ENCODE data around the gene PSMG4. TPM values are rescaled to one million over a fixed set of nuclear protein-coding genes. Genes with fewer than 3 reads are reported as not detected.

Gene PSMG4
- total RNA-seq, 1 donor from 2014 or later: 37.2 TPM

DNA sequence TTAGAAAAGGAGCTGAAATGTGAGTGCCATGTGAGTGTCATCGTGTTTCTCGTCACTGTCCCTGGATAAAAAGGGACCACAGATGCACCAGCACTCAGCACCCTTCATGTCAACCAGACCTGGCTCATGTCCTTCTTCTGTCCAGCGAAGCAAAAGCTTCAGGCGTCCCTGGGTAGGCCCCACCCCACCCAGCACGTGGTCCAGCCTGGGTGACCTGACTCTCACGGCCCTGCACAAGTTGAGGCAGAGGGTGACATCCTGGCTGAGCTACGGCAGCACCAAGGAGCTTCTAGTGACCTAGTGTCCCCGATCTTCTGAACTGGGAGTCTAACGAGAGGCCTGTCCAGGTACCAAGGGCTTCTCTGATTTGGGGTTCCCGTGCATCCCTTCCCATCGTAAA lies 37.8 kb downstream of the PSMG4 start:
- DNase-seq: peak; percentile 14
- H3K4me1 Mint-ChIP-seq (ENCODE audit: low read depth, unreplicated experiment): peaks cover 43% of the 10 kb centered on the region
- peak overlapping the region; percentile 19 for H3K4me3 Mint-ChIP-seq (ENCODE audit: unreplicated experiment)
- H3K9me3 Mint-ChIP-seq (ENCODE audit: unreplicated experiment): peaks cover 19% of the 10 kb centered on the region
- TF ChIP-seq CTCF (IDR thresholded peaks at IDR 0.05; ENCODE audit: partially characterized antibody, unreplicated experiment): no peak
- peak overlapping the region; percentile 83 for H3K27ac Mint-ChIP-seq (ENCODE audit: unreplicated experiment)
- H3K36me3 Mint-ChIP-seq (ENCODE audit: unreplicated experiment): peaks cover 2% of the 10 kb centered on the region
- peaks cover 15% of the 10 kb centered on the region for H3K27me3 Mint-ChIP-seq (ENCODE audit: unreplicated experiment)

- peaks cover 12% of the 10 kb centered on the region for H3K27me3 Mint-ChIP-seq (ENCODE audit: unreplicated experiment)
- peak; percentile 12 for DNase-seq
- H3K27ac Mint-ChIP-seq (ENCODE audit: unreplicated experiment): peak overlapping the region; percentile 83
- H3K9me3 Mint-ChIP-seq (ENCODE audit: unreplicated experiment): peaks cover 19% of the 10 kb centered on the region
- peaks cover 43% of the 10 kb centered on the region for H3K4me1 Mint-ChIP-seq (ENCODE audit: low read depth, unreplicated experiment)
- peaks cover 4% of the 10 kb centered on the region for H3K36me3 Mint-ChIP-seq (ENCODE audit: unreplicated experiment)
- peak overlapping the region; percentile 19 for H3K4me3 Mint-ChIP-seq (ENCODE audit: unreplicated experiment)
- TF ChIP-seq CTCF (IDR thresholded peaks at IDR 0.05; ENCODE audit: partially characterized antibody, unreplicated experiment): no peak
Measured at GRCh38 chr6:3297006-3297405, 38.3 kb downstream of the PSMG4 start.

GRCh38 chr6:3297909-3298308 lies 39.2 kb downstream of the PSMG4 start:
- Mint-ChIP-seq H3K9me3 (ENCODE audit: unreplicated experiment) (peaks cover 18% of the 10 kb centered on the region), H3K4me1 (ENCODE audit: low read depth, unreplicated experiment) (peaks cover 40% of the 10 kb centered on the region), H3K27me3 (ENCODE audit: unreplicated experiment) (peaks cover 9% of the 10 kb centered on the region), H3K36me3 (ENCODE audit: unreplicated experiment) (peaks cover 4% of the 10 kb centered on the region), H3K4me3 (ENCODE audit: unreplicated experiment) (peak overlapping the region; percentile 5), H3K27ac (ENCODE audit: unreplicated experiment) (peak overlapping the region; percentile 3)
- peak; percentile 17 for DNase-seq
- no peak for TF ChIP-seq CTCF (IDR thresholded peaks at IDR 0.05; ENCODE audit: partially characterized antibody, unreplicated experiment)

- TF ChIP-seq CTCF (IDR thresholded peaks at IDR 0.05; ENCODE audit: partially characterized antibody, unreplicated experiment): no peak
- H3K27me3 Mint-ChIP-seq (ENCODE audit: unreplicated experiment): peaks cover 9% of the 10 kb centered on the region
- no peak overlapping the region for H3K27ac Mint-ChIP-seq (ENCODE audit: unreplicated experiment)
- DNase-seq: no peak
- peaks cover 16% of the 10 kb centered on the region for H3K9me3 Mint-ChIP-seq (ENCODE audit: unreplicated experiment)
- H3K4me1 Mint-ChIP-seq (ENCODE audit: low read depth, unreplicated experiment): peaks cover 33% of the 10 kb centered on the region
- peaks cover 4% of the 10 kb centered on the region for H3K36me3 Mint-ChIP-seq (ENCODE audit: unreplicated experiment)
- H3K4me3 Mint-ChIP-seq (ENCODE audit: unreplicated experiment): no peak overlapping the region
Measured at GRCh38 chr6:3299221-3299620, 40.5 kb downstream of the PSMG4 start.

DNA sequence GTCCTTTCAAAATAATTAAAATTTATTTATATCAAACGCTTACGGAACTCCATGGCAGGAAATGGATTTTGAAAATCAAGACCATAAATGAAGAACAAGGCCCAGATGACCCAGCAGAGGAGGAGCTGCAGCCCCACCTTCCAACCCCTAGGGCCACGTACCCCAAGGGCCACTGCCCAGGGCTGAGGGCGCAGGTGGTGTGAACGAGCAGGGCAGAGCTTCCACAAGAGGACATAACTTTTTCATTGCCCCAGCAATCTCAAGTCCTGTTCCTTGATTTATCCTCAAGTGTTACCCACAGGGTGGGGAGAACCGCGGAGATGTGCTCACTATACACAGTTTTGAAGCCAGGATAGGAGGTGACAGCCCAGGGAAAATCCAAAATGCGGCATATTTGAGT lies 42.8 kb downstream of the PSMG4 start:
- no peak overlapping the region for H3K4me3 Mint-ChIP-seq (ENCODE audit: unreplicated experiment)
- TF ChIP-seq CTCF (IDR thresholded peaks at IDR 0.05; ENCODE audit: partially characterized antibody, unreplicated experiment): no peak
- H3K27ac Mint-ChIP-seq (ENCODE audit: unreplicated experiment): no peak overlapping the region
- peaks cover 18% of the 10 kb centered on the region for H3K4me1 Mint-ChIP-seq (ENCODE audit: low read depth, unreplicated experiment)
- H3K27me3 Mint-ChIP-seq (ENCODE audit: unreplicated experiment): no peaks in the 10 kb centered on the region
- peaks cover 8% of the 10 kb centered on the region for H3K9me3 Mint-ChIP-seq (ENCODE audit: unreplicated experiment)
- DNase-seq: peak; percentile 2
- peaks cover 18% of the 10 kb centered on the region for H3K36me3 Mint-ChIP-seq (ENCODE audit: unreplicated experiment)

Measured in glutamatergic neuron (in vitro differentiated cells).